GM19455 (cell line): ENCODE measurements around the gene NKAIN1.
"Not testable (repeated sequence)": the region's sequence is repeated elsewhere in the genome, so short reads cannot be mapped to it uniquely, and the experiment has no call there.

Source experiments
- ATAC-seq: cut with Tn5 transposase; IDR thresholded peaks from one replicate; pipeline ENCODE4 v1.9.1; 2021; ENCODE audit not compliant: unreplicated experiment

The NKAIN1 gene

DNA sequence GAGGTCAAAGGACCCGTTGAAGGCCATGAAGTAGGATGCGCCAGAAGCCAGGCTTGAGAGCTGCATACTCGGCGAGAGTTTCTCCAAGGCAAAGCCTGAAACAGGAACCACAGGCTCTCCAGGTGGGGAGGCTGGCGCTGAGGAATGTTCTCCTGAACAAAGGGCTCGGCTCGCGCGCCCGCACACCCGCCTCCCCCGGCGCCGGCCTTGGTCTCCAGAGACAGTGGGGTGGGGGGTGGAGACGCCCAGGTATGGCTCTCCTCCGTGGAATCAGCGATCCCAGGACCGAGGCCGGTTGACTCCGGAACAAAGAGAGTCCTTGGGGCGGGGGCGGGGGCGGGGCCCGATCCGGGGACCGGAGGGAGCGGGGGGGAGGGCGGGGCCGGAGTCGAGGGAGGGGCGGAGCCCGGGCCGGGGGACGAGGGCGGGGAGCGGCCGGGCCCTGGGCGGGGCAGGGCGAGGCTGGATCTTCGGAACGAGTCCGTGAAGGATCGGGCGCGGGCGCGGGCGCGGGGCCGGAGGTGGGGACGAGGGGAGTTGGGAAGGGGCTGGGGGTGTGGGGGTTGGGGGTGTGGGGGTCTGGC lies 85.0 kb downstream of the NKAIN1 start:
- peak; percentile 57 for ATAC-seq

DNA sequence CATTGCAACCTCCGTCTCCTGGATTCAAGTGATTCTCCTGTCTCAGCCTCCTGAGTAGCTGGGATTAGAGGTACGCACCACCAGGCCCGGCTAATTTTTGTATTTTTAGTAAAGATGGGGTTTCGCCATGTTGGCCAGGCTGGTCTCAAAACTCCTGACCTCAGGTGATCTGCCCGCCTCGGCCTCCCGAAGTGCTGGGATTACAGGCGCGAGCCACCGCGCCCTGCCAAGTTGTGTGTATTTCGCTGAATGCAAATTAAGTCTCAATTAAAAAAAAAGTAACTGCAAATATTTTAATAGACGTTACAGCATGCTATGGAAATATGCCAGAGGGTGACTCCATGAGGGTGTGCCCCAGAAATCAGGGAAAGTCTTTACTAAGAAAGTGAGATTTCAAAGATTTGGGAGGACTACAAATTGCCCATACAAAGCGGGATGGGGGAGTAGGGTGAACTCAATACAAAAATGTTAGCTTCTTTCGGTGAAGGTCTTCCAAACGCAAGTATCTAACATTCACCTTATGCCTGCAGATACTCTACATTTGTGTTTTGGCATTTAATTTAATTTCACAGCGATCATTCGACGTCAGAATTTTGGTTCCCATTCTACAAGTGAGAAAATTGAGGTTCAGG lies 85.6 kb downstream of the NKAIN1 start:
- no peak for ATAC-seq

DNA sequence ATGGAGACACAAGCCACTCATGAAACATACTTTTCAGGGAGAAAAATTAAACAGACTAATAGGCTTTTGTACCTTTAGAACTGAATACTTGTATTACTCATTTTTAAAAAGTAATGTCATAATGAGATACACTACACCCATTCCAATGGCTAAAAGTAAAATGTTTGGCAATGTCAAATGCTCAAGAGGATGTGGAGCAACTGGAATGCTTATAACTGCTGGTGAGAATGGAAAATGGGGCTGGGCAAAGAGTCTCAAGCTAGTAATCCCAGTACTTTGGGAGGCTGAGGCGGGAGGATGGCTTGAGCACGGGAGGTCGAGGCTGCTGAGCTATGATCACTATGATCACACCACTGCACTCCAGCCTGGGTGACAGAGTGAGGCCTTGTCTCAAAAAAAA lies 86.3 kb downstream of the NKAIN1 start:
- ATAC-seq: no peak

DNA sequence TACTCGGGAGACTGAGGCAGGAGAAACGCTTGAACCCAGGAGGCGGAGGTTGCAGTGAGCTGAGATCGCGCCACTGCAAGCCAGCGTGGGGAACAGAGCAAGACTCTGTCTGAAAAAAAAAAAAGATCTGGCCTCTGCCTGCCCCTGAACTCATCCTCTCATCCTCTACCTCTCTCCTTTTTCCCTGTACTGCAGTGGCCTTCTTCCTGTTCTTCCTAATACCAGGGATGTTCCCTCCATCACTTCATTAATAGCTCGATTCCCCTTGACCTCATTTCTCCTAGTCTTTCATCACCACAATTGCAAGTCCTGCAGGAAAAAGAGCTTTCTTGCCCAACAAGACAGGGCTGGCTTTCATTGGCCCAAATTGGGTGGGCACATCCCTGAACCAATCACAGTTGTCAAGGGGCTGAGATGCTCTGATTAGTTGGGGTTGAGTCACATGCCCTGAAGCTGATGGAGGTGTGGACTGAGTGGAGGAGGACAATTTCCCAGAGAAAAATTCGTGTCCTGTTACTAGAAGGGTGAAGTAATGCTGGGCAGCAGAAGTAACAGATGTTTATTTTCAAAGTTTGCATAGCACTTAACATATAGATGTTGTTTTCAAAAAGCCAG lies 87.4 kb downstream of the NKAIN1 start:
- ATAC-seq: no peak

DNA sequence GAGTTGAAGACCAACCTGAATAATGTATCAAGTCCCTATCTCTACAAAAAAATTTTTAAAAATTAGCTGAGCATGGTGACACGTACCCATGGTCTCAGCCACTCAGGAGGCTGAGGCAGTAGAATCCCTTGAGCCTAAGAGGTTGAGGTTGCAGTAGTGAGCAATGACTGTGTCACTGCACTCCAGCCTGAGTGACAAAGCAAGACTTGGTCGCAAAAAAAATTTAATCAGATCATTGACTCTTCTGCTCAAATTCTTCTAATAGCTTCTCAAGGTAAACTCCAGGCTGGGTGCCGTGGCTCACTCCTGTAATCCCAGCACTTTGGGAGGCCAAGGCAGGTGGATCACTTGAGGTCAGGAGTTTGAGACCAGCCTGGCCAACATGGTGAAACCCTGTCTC lies 88.3 kb downstream of the NKAIN1 start:
- ATAC-seq: no peak

DNA sequence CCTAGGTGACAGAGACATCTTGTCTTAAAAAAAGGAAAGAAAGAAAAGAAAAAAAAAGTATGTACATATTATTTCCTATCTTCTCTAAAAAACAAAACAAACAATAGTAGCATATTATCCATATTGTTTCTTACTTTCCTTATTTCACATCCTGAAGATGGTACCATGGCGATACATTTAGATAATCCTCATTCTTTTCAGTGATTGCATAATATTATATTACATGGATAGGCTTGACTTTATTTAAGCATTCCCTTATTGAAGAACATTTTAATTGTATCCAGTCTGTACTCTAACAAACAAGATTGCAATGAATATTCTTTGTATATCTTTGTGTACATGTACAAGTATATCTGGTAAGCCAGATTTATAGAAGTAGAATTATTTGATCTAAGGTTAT lies 91.3 kb downstream of the NKAIN1 start:
- ATAC-seq: no peak

- ATAC-seq: no peak
These were observed 94.0 kb downstream of the NKAIN1 start for GRCh38 chr1:31145648-31146047.

DNA sequence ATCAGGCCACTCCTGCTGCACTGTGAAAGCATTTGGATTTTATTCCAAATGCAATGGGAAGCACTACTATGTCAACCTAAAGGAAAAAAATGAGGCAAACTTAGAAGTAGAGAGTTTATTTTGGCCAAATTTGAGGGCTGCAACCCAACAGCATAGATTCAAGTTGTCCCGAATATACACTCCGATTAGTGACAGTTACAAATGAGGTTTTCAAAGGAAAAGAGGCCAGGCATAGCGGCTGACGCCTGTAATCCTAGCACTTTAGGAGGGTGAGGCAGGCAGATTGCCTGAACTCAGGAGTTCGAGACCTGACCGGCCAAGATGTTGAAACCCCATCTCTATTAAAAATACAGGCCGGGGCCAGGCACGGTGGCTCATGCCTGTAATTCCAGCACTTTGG lies 95.2 kb downstream of the NKAIN1 start:
- ATAC-seq: no peak

GRCh38 chr1:31143455-31143854 lies 96.2 kb downstream of the NKAIN1 start:
- ATAC-seq: no peak

DNA sequence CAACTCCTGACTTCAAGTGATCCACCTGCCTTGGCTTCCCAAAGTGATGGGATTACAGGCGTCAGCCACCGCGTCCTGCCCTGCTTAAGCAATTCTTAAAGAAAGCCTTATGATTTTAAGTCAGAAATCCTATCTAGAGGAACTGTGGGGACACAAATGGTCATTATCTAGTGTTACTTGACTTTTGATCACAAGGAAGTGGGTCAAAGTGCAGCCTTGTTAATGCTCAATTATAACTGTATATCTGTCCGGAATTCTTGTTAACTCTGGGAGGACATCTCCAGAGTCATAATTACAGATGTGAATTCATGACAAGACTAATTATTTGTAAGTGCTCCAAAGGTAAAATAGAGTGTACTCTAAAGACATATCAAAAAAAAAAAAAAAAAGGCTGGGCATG lies 97.3 kb downstream of the NKAIN1 start:
- no peak for ATAC-seq

DNA sequence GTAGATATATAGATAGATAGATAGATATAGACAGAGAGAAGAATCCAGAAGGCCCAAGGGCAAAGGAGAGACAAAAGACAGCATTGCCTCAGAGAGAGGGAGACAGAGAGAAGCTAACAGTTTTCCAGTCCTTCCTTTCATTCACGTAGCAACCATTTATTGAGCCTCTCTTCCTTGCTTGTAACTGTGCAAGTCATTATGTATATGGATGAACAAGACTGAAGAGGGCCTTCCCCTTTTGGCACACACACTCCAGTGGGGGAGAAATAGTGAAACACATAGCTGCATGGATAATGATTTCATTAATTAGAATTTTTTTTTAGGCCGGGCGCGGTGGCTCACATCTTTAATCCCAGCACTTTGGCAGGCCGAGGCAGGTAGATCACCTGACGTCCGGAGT lies 99.4 kb downstream of the NKAIN1 start:
- no peak for ATAC-seq

GRCh38 chr1:31138797-31139521 lies 100.7 kb downstream of the NKAIN1 start:
- ATAC-seq: not testable (repeated sequence)

GRCh38 chr1:31137873-31138272 lies 101.8 kb downstream of the NKAIN1 start:
- not testable (repeated sequence) for ATAC-seq

GRCh38 chr1:31135973-31136600 lies 103.6 kb downstream of the NKAIN1 start:
- ATAC-seq: no peak

DNA sequence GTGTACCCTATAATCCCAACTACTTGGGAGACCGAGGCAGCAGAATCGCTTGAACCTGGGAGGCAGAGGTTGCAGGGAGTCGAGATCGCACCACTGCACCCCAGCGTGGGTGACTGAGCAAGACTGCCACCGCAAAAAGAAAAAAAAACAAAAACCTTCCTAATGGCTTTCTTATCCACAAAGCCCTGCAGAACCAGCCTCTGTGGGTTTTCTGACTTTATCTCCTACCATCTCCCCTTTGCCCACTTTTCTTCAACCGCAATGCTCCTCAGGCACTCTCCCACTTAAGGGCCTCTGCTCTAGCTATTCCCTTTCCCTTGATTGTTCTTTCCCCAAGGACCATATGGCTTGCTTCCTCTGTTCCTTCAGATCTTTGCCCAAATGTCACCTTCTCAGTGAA lies 106.3 kb downstream of the NKAIN1 start:
- no peak for ATAC-seq
